Renal pelvis (tissue), 4 donors: ENCODE results near the gene EVX2. TPM values are rescaled to one million over a fixed set of nuclear protein-coding genes. Genes with fewer than 3 reads are reported as not detected.

ENCODE experiments used
- DNase-seq: peaks from one replicate; pipeline ENCODE4 v3.0.0-alpha.2; 2013
- polyA plus RNA-seq, 3 donors: library from polyadenylated mRNA; unstranded; fragments of 120-200 nt; gene quantifications; one replicate each; pipeline ENCODE4 v1.2.1, GENCODE V29; 2013; ENCODE audit not compliant: insufficient read length in 3 of 3

EVX2 gene
- polyA plus RNA-seq, 3 donors, result 0.01 TPM; not detected in 2

GRCh38 chr2:176084611-176085119, 903 bp upstream of the EVX2 start:
- DNase-seq, result no peak

DNA sequence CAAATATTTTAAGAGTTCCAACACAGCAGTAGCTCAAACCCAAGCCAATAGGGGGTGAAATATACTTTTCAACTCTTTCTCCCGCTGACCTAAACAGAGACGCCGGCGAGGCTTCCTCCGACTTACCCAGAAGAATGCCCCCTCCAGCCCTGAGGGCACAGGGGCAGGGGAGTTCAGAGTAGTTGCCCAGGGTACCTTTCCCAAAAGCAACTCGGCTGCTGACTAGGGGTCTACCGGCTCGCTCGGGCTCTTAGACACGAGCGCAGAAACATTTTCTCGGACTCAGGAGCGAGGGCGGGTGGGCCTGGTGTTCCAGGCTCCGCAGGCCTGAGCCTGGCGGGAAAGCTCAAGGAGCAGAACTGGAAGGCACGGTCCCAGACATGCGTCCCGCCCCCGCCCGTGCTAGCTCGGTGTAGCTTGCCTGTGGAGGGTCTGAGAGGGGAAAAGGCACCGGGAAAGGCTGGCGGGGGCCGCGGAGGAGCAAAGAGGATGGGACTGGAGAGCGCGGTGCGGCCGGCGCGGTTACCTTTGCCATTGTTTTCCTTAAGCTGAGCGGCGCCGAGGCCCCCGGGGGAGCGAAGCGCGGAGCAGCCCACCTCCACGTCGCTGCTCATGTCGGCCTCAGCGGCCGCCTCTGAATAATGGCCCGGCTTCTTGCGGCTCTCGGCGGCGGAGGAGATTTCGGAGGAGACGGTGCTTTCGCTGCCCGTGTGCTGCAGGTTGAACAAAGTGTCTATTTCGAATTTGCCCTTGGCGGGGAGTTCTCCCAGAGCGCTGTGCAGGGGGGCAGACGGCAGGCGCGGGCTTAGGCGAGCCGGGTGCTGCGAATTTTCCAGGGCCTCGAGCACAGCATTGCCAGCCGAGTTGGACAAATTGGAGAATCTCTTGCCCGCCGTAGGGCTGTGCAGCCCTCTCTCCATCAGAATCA, 674 bp downstream of the EVX2 start:
- no peak for DNase-seq

GRCh38 chr2:176082525-176082823, 1.3 kb downstream of the EVX2 start:
- no peak for DNase-seq

- DNase-seq, result no peak
Measured at GRCh38 chr2:176081837-176082524, 1.8 kb downstream of the EVX2 start.

DNA sequence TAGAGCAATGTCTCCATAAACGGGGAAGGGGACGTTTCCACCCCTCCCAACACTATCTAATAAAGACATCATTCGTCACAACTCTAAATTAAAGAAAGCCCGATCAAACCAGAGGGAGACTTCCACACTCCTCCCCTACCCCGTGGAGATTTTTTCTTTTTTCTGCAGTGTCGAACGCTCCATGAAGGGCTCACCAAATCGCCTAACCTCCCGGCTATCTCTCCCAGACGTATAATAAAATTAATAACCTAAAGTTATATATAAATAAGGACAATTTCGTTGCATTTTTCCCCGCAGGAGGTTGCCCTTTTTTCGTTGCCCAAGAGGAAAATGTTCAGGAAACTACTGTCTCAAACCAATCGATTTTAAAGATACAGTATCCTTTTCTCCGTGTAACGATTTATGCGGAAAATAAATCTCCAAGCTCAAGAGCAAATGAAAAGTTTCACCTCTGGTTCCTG, 2.4 kb downstream of the EVX2 start:
- DNase-seq, result no peak

GRCh38 chr2:176080540-176081375, 3.0 kb downstream of the EVX2 start:
- DNase-seq, result no peak

GRCh38 chr2:176079831-176080539, 3.8 kb downstream of the EVX2 start:
- DNase-seq, result no peak

DNA sequence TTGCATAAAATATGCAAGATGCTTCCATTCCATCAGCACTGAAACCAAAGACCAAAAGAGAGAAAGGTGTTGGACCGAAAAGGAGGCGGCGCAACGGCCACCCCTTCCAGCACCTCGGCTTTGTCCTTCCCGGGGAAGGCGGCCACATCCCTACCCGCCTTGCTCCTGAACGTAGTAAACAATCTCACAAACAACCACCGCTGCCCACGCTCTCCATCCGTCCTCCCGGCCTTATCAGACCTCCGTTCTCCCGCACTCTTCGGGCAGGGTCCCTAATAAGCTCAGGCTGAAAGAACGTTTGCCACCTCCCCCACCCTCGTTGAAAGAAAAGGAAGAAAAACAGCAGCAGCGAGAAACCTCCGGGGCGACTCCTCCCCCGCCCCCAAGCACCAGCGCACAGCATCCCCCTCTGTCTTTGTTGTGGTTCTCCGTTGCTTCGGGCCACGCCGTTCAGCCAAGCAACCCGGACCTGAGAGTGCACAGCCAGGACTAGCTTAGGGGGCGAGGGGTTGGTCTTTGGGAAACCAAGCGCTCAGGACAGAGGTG, 4.4 kb downstream of the EVX2 start:
- no peak for DNase-seq

DNA sequence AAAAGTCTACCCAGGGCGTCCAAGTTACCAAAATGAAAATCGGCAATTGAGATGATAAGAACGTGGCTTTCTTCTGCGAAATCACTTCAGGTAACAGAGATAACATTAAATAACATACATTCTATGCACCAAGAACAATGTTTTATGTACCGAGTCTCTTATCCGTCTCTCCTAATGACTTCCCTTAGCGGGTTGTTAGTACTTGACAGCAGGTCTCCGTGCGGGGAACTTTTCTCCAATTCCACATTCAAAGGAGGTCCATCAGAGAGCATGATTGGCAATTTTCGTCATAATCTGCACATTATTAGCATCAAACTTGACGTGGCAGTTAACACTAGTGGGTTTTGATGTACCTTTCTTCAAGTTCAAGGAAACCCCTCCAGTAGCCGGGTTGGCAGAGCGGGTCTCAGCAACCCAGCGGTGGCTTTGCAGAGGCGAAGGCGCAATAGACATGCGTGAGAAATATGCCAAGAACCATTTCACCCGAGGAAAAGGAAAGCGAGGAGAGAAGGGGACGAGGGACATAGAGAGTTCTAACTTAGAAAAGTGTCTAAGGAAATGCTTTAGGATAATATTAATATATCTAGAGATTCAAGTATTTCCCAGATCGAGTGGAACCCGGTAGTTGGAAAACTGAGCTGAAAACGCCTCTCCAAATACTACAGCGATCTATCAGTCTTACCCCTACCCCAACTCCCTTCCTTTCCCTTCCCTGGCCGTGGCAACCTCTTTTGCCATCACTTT, 5.0 kb downstream of the EVX2 start:
- no peak for DNase-seq

DNA sequence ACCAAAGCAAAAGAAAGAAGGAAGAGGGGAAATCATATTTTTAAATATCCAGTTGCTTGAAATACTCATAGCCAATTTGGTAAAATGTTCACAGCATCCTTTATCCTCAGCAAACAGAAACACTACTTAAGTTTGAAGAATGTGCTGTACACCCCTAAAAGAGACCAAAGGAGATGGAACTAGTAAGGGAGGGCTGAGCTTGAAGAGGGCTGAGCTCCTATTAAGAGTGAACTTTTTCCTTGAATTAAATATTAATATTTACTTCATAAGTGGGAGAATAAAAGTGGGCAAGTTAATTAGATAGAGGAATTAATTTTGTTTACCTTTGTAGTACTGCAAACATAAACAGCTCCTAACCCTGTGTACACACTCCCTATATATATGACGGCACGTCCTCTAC, 7.0 kb downstream of the EVX2 start:
- no peak for DNase-seq

DNA sequence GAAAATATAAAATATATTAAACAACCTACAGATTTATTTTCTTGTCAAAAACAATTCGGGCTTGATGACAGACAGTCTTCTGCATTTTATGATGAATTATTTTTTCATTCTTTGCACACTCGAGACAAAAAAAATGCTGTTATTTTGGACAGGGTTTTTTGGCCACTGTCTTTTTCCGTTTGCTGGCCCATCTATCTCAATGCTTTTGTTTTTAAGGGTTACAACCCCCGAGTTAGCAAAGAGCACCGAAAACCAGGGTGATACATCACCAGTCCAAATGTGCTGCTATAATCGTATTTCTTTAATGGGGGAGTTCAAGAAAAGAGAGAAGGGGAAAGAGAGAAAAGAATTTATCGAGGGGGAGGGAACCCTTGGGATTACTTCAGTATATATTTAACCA, 7.7 kb downstream of the EVX2 start:
- DNase-seq, result no peak

GRCh38 chr2:176075481-176075880, 8.3 kb downstream of the EVX2 start:
- DNase-seq, result no peak

GRCh38 chr2:176074919-176075425, 8.8 kb downstream of the EVX2 start:
- no peak for DNase-seq

DNA sequence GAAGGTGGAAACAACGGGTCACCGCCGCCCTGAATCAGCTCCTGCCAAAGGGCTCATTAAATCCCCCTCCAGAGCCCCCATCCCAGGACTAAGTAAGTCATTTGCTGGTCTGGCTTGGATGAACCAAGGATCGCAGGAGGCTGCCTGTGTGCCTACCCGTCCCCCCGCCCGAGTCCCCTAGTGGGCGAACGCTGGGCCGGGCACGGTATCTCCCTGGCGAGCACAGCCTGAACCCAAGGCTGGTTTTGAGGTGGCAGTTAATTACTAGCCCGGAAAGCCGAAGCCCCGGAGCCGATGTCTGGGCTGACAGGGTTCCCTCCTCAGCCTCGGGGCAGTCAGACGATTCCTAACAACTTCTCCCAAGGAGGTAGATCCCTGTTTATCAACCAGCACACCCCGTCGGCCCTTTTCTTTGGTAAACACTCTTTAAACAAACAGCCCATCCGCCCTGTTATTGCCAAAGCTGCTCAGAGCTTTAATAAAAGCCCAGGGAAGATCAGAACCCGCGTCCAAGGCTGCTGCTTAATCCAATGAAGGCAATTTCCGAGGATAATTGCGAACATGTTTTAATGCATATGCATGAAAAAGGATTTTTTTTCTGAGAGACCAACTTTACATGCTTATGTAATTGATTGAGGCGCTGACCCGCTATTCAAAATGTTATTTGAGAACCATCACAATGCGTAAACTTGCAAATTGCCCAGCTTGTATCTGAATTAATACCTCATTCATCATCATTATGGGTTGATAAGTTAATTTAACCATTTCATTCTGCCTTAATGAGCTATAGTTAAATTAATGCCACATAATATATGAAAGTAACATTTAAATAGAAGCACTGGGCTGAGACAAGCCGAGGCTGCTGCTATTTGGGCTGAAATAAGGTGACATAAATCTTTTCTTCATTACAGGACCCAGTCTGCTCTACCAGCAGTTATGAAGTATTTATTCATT, 10.5 kb downstream of the EVX2 start:
- no peak for DNase-seq

- no peak for DNase-seq
Measured at GRCh38 chr2:176072292-176072669, 11.5 kb downstream of the EVX2 start.

- DNase-seq, result no peak
Measured at GRCh38 chr2:176071330-176072291, 12.2 kb downstream of the EVX2 start.

DNA sequence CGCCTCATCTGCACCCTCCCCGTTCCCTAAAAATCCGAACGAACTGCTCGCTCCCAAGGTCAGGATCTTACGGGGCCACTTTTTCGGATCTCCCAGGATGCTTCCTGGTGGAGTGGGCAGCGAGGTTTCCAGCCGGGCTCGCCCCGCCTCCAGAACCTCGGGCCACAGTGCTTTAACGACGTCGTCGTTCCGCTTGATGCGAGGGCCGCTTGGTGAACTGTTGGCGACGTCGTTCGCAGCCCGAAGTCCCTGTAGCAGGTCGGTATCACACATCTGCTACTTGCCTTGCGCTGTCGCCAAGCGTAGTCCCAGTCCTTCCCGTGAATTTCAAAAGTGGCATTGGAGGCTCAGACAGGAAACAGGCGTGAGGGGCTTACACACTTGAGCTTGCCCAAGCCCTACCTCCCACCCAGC, 15.3 kb downstream of the EVX2 start:
- no peak for DNase-seq
